Endothelial cell of umbilical vein (primary cell): ENCODE measurements around the gene SMARCD2.

Experiments used
- CTCF ChIP-seq, 2 donors: IDR thresholded peaks; 1 replicate in 1 of 2; 2 replicates in 1 of 2; pipeline ENCODE4 v1.5.1; 2011; ENCODE audit warnings: low read length in 2 of 2, mild to moderate bottlenecking in 2 of 2, moderate library complexity in 2 of 2, control low read depth in 1 of 2, inconsistent platforms in 1 of 2, low read depth in 1 of 2; ENCODE audit not compliant: insufficient read depth in 1 of 2; ENCODE audit errors: extremely low read depth in 1 of 2
- EZH2 ChIP-seq: IDR thresholded peaks from 2 replicates; pipeline ENCODE4 v1.6.1; 2012; ENCODE audit warnings: borderline replicate concordance, low read depth, mild to moderate bottlenecking, moderate library complexity, low read length, inconsistent platforms; ENCODE audit not compliant: severe bottlenecking
- MYC ChIP-seq: IDR thresholded peaks from one replicate; pipeline ENCODE4 v1.6.1; 2011; ENCODE audit warnings: mild to moderate bottlenecking, low read depth, low read length
- POLR2A ChIP-seq: IDR thresholded peaks from 2 replicates; pipeline ENCODE4 v1.6.1; 2012; ENCODE audit warnings: low read depth, mild to moderate bottlenecking, control low read depth, low read length
- POLR2AphosphoS5 ChIP-seq: IDR thresholded peaks from 2 replicates; pipeline ENCODE4 v1.6.1; 2012; ENCODE audit warnings: low read depth, mild to moderate bottlenecking, control low read depth, low read length, moderate library complexity; ENCODE audit not compliant: insufficient read depth

- no peak for TF ChIP-seq POLR2AphosphoS5
- TF ChIP-seq CTCF (IDR thresholded peaks at IDR 0.05; ENCODE audit: extremely low read depth in 1 of 2, insufficient read depth in 1 of 2, low read depth in 1 of 2, low read length in 2 of 2): no peak
- TF ChIP-seq EZH2: no peak
- no peak for TF ChIP-seq POLR2A
- no peak for TF ChIP-seq MYC
Observed at GRCh38 chr17:63786971-63787711, 55.3 kb downstream of the SMARCD2 start.
